Neural cell (in vitro differentiated cells): Measurements from ENCODE around the gene LPCAT1. TPM values are rescaled to one million over a fixed set of nuclear protein-coding genes. Genes with fewer than 3 reads are reported as not detected.
A peak's percentile ranks its signal among the peaks of the same experiment; 100 is the strongest.

Source experiments
- H2AFZ ChIP-seq: fragments of 200-600, 300-800 bp; sonication (generic), shearing (Covaris generic); 2 replicates; pipeline ENCODE4 v1.6.0; 2014; ENCODE audit warnings: low read depth, mild to moderate bottlenecking, antibody characterized with exemption, low read length, moderate library complexity
- H3F3A ChIP-seq: fragments of 200-600 bp; shearing (Covaris generic); 2 replicates; pipeline ENCODE4 v1.6.1; 2016; ENCODE audit warnings: mild to moderate bottlenecking, moderate library complexity, mixed read lengths, antibody characterized with exemption, low read length; ENCODE audit not compliant: insufficient read depth, poor library complexity, severe bottlenecking
- H3K27ac ChIP-seq: fragments of 200-600, 300-800 bp; sonication (generic), shearing (Covaris generic); 2 replicates; pipeline ENCODE4 v1.5.1; 2014; ENCODE audit warnings: mild to moderate bottlenecking, low read length, moderate library complexity
- H3K27me3 ChIP-seq: fragments of 300-800, 200-600 bp; sonication (generic), shearing (Covaris generic); 2 replicates; pipeline ENCODE4 v1.6.0; 2014; ENCODE audit warnings: mild to moderate bottlenecking, low read depth, low read length, moderate library complexity; ENCODE audit not compliant: insufficient read depth
- H3K36me3 ChIP-seq: fragments of 300-800, 200-600 bp; sonication (generic), shearing (Covaris generic); 2 replicates; pipeline ENCODE4 v1.5.1; 2014; ENCODE audit warnings: mild to moderate bottlenecking, antibody characterized with exemption, low read length, moderate library complexity; ENCODE audit not compliant: insufficient read depth
- H3K4me2 ChIP-seq: fragments of 300-800, 200-600 bp; sonication (generic), shearing (Covaris generic); 2 replicates; pipeline ENCODE4 v1.6.0; 2014; ENCODE audit warnings: mild to moderate bottlenecking, low read length
- H3K4me3 ChIP-seq: fragments of 300-800, 200-600 bp; sonication (generic), shearing (Covaris generic); 2 replicates; pipeline ENCODE4 v1.5.1; 2014; ENCODE audit warnings: mild to moderate bottlenecking, low read length, moderate library complexity
- H3K79me2 ChIP-seq: fragments of 200-600 bp; shearing (Covaris generic); replicated peaks from 2 replicates; pipeline ENCODE4 v1.6.0; 2014; ENCODE audit warnings: mild to moderate bottlenecking, low read length, moderate library complexity; ENCODE audit not compliant: insufficient read depth
- H3K9ac ChIP-seq: fragments of 300-800, 200-600 bp; sonication (generic), shearing (Covaris generic); 2 replicates; pipeline ENCODE4 v1.6.1; 2016; ENCODE audit warnings: mild to moderate bottlenecking, low read length, mixed read lengths
- H3K9me2 ChIP-seq: fragments of 200-600 bp; shearing (Covaris generic); 2 replicates; pipeline ENCODE4 v1.6.1; 2016; ENCODE audit warnings: mild to moderate bottlenecking, low read length, mixed read lengths; ENCODE audit not compliant: insufficient read depth
- H3K9me3 ChIP-seq: fragments of 200-600, 300-800 bp; sonication (generic), shearing (Covaris generic); 2 replicates; pipeline ENCODE4 v1.6.1; 2016; ENCODE audit warnings: mild to moderate bottlenecking, mixed run types, low read length, moderate library complexity, mixed read lengths
- H4K20me1 ChIP-seq: fragments of 200-600 bp; shearing (Covaris generic); 2 replicates; pipeline ENCODE4 v1.6.1; 2016; ENCODE audit warnings: mild to moderate bottlenecking, mixed run types; ENCODE audit not compliant: insufficient read depth
- EP300 ChIP-seq: fragments of 450-650 bp; conservative IDR thresholded peaks from 2 replicates; pipeline ENCODE4 v1.6.1; 2014; ENCODE audit warnings: antibody characterized with exemption, mild to moderate bottlenecking, moderate library complexity; ENCODE audit not compliant: poor library complexity, severe bottlenecking
- EZH2 ChIP-seq: fragments of 200-600, 300-800 bp; shearing (Covaris generic), sonication (generic); IDR thresholded peaks from 2 replicates; pipeline ENCODE4 v1.6.1; 2014; ENCODE audit warnings: antibody characterized with exemption, low read length, borderline replicate concordance, mild to moderate bottlenecking; ENCODE audit not compliant: insufficient read depth, poor library complexity, severe bottlenecking
- MXI1 ChIP-seq: fragments of 450-650 bp; conservative IDR thresholded peaks from 2 replicates; pipeline ENCODE4 v1.6.1; 2014; ENCODE audit warnings: antibody characterized with exemption, mild to moderate bottlenecking; ENCODE audit not compliant: poor library complexity, severe bottlenecking
- POLR2AphosphoS5 ChIP-seq: IDR thresholded peaks from 2 replicates; pipeline ENCODE4 v1.6.1; 2012
- RAD21 ChIP-seq: fragments of 450-650 bp; conservative IDR thresholded peaks from 2 replicates; pipeline ENCODE4 v1.6.1; 2014; ENCODE audit warnings: antibody characterized with exemption, mild to moderate bottlenecking, moderate library complexity
- REST ChIP-seq: IDR thresholded peaks from 2 replicates; pipeline ENCODE4 v1.6.1; 2012; ENCODE audit warnings: borderline replicate concordance
- SMC3 ChIP-seq: fragments of 450-650 bp; conservative IDR thresholded peaks from 2 replicates; pipeline ENCODE4 v1.6.1; 2014; ENCODE audit warnings: antibody characterized with exemption, mild to moderate bottlenecking, moderate library complexity; ENCODE audit not compliant: poor library complexity
- TAF1 ChIP-seq: IDR thresholded peaks from 2 replicates; pipeline ENCODE4 v1.6.1; 2012; ENCODE audit warnings: low read depth
- polyA plus RNA-seq: library from polyadenylated mRNA; depleted of rRNA; stranded (reverse); fragments of >200 nt; gene quantifications from 2 replicates; pipeline ENCODE4 v1.2.3, GENCODE V29; 2014
- TF ChIP-seq, protein P1 (sequence below): fragments of 450-650 bp; IDR thresholded peaks from 2 replicates; pipeline ENCODE4 v1.5.1; 2014; ENCODE audit warnings: antibody characterized with exemption, mild to moderate bottlenecking, moderate library complexity; ENCODE audit not compliant: poor library complexity, severe bottlenecking

The LPCAT1 gene
- polyA plus RNA-seq, 1 donor from 2014 or later: 61.8 TPM

GRCh38 chr5:1540831-1541701 lies 17.3 kb upstream of the LPCAT1 start:
- TF ChIP-seq MXI1: no peak
- TF ChIP-seq EZH2: no peak
- TF ChIP-seq RAD21: no peak
- TF ChIP-seq POLR2AphosphoS5: no peak
- no peak for TF ChIP-seq REST
- no peak for TF ChIP-seq TAF1
- no peak for TF ChIP-seq SMC3
- TF ChIP-seq, protein P1, sequence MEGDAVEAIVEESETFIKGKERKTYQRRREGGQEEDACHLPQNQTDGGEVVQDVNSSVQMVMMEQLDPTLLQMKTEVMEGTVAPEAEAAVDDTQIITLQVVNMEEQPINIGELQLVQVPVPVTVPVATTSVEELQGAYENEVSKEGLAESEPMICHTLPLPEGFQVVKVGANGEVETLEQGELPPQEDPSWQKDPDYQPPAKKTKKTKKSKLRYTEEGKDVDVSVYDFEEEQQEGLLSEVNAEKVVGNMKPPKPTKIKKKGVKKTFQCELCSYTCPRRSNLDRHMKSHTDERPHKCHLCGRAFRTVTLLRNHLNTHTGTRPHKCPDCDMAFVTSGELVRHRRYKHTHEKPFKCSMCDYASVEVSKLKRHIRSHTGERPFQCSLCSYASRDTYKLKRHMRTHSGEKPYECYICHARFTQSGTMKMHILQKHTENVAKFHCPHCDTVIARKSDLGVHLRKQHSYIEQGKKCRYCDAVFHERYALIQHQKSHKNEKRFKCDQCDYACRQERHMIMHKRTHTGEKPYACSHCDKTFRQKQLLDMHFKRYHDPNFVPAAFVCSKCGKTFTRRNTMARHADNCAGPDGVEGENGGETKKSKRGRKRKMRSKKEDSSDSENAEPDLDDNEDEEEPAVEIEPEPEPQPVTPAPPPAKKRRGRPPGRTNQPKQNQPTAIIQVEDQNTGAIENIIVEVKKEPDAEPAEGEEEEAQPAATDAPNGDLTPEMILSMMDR: no peak
- TF ChIP-seq EP300: no peak
- no peaks in the 10 kb centered on the region for H3F3A ChIP-seq
- H3K27me3 ChIP-seq: no peaks in the 10 kb centered on the region
- H3K27ac ChIP-seq: no peak overlapping the region
- H3K36me3 ChIP-seq: no peaks in the 10 kb centered on the region
- H2AFZ ChIP-seq: no peak overlapping the region
- no peaks in the 10 kb centered on the region for H3K79me2 ChIP-seq
- no peak overlapping the region for H3K9ac ChIP-seq
- peak overlapping the region; percentile 24 for H3K4me3 ChIP-seq
- no peak overlapping the region for H3K4me2 ChIP-seq
- no peaks in the 10 kb centered on the region for H3K9me3 ChIP-seq
- H4K20me1 ChIP-seq: no peaks in the 10 kb centered on the region
- H3K9me2 ChIP-seq: no peaks in the 10 kb centered on the region

DNA sequence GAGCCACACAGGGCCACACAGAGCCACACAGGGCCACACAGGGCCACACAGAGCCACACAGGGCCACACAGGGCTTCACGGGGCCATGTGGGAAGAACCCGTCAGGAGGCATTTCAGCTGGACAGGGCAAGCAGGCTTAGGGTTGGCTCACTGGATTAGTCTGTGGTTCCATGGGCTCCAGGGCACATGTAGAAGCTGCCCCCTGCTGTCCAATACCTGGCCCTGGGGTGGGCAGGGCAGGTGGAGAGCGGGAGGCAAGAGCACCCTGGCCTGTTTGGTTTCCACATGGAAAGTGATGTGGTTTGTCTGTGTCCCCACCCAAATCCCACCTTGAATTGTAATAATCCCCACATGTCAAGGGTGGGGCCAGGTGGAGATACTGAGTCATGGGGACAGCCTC lies 16.4 kb upstream of the LPCAT1 start:
- no peak overlapping the region for H3K27ac ChIP-seq
- no peak overlapping the region for H3K4me2 ChIP-seq
- no peaks in the 10 kb centered on the region for H3K36me3 ChIP-seq
- no peaks in the 10 kb centered on the region for H4K20me1 ChIP-seq
- H3K9me3 ChIP-seq: no peaks in the 10 kb centered on the region
- TF ChIP-seq MXI1 (no peak), EZH2 (no peak), REST (no peak), SMC3 (no peak), POLR2AphosphoS5 (no peak), EP300 (no peak), TAF1 (no peak), RAD21 (no peak)
- TF ChIP-seq, protein P1: no peak
- H3K27me3 ChIP-seq: no peaks in the 10 kb centered on the region
- no peaks in the 10 kb centered on the region for H3F3A ChIP-seq
- H3K4me3 ChIP-seq: no peak overlapping the region
- no peak overlapping the region for H3K9ac ChIP-seq
- no peaks in the 10 kb centered on the region for H3K9me2 ChIP-seq
- H2AFZ ChIP-seq: no peak overlapping the region
- no peaks in the 10 kb centered on the region for H3K79me2 ChIP-seq
